HG02938 (cell line): Measurements from ENCODE around the gene CNTNAP2.
"Not testable (repeated sequence)": the region's sequence is repeated elsewhere in the genome, so short reads cannot be mapped to it uniquely, and the experiment has no call there.

Source experiments
- ATAC-seq: cut with Tn5 transposase; IDR thresholded peaks from one replicate; pipeline ENCODE4 v1.9.1; 2021; ENCODE audit warnings: mild to moderate bottlenecking, moderate library complexity; ENCODE audit not compliant: unreplicated experiment

Gene CNTNAP2

DNA sequence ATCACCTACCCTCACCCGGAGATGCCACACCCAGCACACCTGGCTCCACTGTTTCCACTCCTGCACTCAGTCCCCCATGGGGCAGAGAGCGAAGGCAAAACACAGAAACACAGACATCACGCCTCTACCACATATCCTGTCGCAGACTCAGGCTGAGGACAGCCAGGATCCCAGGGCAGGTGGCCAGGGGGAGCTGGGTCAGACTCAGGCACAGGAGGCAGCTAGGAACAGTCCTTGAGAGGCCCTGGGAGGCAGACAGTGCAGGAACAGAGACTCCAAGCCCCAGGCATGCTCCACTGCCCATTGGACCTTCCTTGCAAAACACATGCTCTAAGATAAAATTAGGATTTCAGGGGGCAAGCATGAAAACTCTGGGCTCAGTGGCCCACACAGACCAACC, 2319.5 kb downstream of the CNTNAP2 start:
- no peak for ATAC-seq

DNA sequence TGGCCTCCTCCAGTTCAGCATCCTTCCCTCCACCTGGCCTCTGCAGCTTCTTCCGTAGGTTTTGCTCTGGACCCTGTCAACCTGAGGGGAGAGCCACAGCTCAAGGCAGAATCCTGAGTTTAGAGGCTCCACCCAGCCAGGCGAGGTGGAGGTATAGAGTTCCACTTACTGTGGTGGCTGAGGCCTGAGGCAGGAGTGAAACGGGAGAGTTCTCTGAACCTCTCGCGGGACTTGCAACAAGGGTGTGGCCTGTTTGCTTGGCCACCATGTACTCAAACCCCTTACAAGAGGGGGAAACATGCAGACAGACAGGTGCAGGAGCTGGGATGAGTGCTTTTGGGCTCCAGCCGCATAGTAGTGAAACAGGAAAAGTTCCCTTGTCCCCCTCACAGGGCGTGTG, 2320.0 kb downstream of the CNTNAP2 start:
- no peak for ATAC-seq

DNA sequence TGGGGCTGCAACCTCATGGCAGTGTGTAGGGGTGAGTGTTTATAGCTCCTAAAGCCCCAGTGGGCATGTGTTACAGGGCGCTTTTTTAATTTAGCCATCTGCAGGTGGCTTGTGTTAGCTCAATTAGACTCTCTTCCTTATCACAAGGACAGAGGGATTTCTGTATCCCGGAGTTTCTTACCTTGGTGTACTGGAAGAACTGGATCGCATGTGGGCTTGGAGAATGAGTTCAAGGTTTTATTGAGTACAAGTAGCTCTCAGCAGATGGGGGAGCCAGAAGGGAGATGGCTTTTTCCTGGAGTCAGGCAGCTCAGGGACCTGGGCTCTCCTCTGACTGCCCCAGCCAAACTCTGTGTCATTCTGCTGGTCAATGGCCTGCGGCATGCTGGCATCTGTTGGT, 2320.4 kb downstream of the CNTNAP2 start:
- ATAC-seq = no peak

DNA sequence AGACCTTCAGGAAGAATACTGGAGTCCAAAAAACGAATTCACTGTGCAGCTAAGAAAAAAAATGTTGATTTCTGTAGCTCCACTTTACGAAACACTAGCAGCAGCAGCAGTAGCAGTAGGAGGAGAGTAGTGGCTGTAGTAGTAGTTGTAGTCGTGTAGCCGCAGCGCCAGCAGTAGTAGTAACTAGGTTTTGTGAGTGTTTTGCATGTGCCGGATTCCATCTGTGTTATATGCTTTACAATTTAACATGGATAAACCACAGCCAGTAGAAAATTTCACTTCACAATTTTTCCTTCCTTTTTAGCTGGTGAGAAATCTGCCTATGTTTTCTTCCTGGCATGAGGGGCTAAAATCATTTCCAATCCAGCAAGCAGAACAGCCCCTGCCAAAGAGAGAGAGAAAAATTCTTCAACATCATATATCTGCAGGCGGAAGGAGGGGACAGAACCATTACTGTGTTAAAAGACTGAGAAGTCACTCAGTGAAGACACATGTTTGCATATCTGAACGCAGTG, 2325.6 kb downstream of the CNTNAP2 start:
- ATAC-seq = no peak

DNA sequence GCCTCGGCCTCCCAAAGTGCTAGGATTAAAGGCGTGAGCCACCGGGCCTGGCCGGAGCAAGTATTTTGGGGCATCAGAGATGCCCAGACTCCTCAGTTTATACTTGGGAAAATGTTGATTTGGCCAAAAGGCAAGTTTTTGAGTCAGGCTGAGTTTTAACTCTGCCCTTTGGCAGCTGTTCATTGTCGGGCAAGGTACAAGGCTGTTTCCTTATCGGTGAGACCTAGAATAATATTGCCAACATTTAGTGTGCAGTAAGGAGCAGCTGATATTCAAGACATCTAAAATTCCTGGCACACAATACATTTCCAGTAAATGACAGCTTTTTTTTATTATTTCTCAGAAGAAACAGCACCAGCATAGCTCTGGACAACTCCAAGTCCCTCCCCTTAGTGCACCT, 2326.3 kb downstream of the CNTNAP2 start:
- no peak for ATAC-seq

DNA sequence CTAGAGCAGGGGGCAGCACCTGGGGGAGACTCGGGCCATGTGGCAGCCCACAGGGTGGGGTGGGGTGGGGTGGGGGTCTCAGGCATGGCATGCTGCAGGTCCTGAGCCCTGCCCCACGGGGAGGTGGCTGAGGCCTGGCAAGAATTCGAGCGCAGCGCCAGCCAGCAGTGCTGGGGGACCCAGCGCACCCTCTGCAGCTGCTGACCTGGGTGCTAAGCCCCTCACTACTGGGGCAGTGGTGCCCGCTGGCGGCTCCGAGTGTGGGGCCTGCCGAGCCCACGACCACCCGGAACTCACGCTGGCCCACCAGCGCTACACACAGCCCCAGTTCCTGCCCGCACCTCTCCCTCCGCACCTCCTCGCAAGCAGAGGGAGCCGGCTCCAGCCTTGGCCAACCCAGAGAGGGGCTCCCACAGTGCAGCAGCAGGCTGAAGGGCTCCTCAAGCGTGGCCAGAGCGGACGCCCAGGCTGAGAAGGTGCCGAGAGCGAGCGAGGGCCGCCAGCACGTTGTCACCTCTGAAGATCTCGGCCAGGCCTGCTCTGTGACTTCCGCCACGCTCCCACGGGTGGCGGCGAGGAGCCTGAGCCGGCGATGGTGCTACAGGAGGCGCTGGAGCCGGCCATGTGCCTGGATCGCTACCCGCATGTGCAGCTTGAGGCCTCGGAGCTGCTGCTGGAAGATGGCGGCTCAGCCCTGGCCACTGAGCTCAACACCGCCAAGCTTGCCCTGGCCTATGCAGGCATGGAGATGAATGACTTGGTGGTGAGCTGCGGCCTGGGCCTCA, 2328.9 kb downstream of the CNTNAP2 start:
- no peak for ATAC-seq

DNA sequence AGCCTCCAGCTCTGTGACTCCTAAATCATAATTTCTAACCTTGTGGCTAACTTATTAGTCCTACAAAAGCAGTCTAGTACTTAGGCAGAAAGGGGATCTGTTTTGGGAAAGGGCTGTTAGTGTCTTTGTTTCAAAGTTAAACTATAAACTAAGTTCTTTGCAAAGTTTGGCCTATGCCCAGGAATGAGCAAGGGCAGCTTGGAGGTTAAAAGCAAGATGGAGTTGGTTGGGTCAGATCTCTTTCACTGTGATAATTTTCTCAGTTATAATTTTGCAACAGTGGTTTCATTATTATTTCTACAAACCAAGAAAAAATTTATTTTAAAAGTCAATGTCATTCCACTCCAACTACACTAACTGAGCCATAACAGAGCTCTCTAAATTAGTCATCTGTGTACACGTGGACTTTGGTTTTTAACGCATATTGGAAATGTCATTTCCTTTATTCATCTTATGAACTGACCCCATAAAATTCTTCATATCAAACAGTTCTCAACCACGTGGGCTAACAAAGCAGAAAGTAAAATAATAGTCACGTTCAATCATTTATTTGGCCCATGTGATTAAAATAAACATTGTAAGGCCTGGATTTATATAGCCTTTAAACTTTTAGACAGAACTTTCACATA, 2330.7 kb downstream of the CNTNAP2 start:
- peak; percentile 97 for ATAC-seq

DNA sequence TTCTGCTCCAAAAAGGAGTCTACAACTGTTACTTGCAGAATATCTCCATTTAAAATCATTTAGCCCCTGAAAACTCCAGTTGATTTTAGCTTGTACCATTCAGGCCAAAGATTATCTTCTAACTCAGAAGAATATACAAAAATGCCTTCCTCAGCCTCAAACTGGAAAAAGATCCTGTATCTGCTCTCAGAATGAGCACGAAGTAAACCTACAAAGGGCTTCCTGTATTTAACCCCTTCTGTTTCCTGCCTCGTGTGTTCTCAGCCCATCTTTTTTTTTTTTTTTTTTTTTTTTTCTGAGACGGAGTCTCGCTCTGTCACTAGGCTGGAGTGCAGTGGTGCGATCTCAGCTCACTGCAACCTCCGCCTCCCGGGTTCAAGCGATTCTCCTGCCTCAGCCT, 2334.9 kb downstream of the CNTNAP2 start:
- ATAC-seq = not testable (repeated sequence)

DNA sequence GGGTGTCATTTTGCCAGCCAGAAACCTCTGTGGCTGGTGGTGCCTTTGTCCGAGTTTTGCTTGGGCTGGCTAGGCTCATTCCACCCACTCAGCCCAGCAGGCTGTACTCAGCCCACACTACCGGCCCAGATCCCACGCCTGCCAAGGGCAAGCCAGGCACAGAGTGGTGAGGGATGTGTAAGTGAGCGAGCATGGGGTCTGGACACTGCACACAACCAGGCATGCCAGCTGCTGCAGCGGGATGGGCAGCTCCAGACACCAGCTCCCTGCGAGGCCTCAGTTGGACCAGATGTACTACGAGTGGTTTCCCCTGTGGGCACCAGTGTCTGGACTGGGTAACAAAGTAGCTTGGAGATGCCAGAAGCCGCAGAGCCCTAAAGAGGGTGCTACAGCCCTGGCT, 2339.8 kb downstream of the CNTNAP2 start:
- ATAC-seq = no peak

DNA sequence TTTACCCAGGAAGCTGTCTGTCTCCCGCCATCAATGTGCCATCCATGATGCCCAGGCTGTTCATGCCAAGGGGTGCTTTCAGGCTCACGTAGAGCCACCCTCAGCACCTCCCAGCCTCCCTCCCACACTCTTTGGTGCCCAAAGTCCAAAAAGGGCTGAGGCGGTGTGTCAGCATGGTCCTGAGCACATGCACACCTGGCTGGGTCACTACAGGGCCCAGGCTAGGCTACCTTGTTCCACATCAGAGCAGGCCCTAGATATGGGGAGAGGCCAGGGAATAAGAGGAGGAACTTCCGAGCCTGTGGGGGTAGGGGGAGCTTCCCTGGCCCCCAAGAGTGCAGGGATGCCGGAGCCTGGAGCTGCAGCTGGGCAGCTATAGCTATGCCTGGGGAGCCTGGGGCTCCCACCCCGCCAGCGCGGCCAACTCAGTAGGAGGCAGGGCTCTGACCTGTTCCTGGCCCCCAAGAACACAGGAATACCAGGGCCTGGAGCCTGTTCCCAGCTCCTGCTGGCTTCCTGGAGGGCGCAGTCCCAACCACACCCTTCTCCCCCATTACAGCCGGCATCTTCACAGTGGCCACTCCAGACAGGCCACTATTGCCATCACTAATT, 2340.8 kb downstream of the CNTNAP2 start:
- no peak for ATAC-seq

DNA sequence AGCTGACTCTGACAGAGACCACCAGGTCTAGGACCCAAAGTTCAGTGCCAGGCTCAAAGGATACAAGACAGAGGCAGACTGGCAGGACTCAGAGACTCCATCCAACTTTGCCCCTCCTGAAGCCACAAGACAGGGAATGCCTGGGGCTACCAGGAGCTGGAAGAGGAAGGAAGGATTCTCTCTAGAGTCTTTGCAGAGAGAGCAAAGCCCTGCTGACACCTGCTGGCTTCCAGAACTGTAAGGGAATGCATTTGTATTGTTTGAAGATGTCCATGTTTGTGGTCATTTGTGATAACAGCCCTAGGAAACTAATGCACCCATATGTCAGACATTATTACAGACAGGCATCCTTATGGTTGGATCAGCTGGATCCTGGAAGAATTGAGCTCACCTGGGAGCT, 2341.7 kb downstream of the CNTNAP2 start:
- ATAC-seq = no peak

DNA sequence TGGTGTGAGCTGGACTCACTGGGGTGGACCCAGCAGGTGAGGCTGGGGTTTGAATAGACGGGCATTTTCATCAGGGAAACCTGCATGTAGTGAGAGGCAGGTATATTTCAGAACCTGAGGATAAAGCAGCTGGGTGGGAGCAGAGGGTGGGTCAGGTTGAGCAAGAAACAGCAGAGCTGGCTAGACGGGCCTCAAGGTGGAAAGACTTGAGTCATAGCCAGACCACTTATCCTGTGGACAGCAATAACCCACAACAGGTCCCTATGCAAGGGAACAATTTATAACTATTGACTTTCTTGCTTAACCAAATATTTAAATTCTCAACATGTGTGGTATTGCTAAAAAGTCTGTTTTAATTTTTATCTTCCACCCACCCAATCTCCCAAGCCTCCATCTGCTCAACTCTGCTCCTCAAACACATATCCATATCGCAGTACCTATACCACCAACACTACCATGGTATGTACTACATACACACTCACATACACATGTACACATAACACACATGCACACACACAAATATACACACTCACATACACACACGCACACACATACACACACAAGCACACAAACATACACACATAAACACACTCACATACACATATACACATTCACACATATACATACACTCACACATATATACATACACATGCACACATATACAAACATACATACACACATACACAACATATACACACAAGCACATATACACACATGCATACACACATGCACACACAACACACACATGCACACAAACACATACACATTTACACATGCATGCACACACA, 2345.0 kb downstream of the CNTNAP2 start:
- ATAC-seq = no peak

DNA sequence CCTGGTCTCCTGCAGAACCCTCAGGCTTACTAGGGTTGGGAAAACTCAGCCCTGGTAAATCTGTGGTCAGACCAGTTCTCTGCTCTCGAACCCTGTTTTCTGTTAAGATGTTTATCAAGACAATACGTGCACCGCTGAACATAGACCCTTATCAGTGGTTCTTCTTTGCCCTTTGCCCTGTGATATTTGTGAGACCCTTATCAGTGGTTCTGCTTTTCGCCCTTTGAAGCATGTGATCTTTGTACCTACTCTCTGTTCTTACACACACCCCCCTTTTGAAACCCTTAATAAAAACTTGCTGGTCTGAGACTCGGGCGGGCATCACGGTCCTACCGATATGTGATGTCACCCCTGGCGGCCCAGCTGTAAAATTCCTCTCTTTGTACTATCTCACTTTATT, 2346.2 kb downstream of the CNTNAP2 start:
- not testable (repeated sequence) for ATAC-seq

DNA sequence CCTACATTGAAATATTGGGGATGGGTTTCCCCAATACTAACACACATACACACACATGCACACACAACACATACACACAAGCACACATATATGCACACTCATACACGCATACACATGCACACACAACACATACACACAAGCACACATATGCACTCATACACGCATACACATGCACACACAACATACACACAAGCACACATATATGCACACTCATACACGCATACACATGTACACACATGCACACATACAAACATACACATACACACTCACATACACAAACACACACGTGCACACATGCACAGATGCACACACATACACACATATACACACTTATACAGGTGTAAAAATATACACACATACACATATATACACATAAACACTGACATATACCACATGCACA, 2346.6 kb downstream of the CNTNAP2 start:
- no peak for ATAC-seq

DNA sequence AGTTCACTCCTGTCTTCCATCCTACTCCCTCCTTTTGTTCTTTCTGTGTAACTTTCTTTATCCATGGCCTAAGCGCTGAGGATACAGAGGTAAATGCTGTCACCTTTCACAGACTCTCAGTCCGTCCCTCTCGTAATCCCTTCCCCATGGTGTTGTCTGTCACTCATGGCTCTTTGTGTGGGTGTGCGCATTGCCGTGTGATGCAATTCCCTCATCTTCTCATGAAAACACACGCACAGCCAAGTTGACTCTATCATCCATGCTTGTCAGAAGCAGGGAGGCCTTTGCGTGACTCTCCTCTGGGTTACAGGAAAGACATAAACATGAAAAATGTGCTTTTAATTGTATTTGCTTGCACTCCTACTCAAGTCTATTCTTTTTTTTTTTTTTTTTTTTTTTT, 2348.3 kb downstream of the CNTNAP2 start:
- no peak for ATAC-seq

DNA sequence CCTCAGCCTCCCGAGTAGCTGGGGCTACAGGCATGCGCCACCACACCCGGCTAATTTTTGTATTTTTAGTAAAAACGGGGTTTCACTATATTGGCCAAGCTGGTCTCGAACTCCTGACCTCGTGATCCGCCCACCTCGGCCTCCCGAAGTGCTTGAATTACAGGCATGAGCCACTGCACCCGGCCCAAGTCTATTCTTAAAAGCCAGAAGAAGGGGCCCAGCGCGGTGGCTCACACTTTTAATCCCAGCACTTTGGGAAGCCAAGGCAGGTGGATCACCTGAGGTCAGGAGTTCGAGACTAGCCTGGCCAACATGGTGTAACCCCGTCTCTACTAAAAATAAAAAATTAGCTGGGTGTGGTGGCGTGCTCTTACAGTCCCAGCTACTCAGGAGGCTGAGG, 2348.8 kb downstream of the CNTNAP2 start:
- not testable (repeated sequence) for ATAC-seq

DNA sequence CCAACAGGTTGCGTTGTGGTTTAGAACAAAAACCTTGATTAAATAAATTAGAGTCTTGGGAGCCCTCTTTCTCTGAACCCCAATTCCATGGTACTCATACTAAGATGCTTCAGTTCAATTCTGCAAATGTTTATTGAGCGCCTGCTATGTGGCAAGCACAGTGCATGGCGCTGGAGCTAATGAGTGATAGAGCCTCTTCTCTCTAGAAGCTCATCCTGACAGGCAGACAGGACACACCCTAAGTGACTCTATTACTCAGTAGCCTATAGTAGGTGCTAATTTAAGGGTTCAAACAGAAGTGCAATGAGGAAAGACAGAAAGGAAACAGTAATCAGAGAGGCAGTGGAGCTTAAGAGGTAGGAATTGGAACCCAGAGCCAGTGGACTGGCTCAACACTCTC, 2349.5 kb downstream of the CNTNAP2 start:
- ATAC-seq = no peak

DNA sequence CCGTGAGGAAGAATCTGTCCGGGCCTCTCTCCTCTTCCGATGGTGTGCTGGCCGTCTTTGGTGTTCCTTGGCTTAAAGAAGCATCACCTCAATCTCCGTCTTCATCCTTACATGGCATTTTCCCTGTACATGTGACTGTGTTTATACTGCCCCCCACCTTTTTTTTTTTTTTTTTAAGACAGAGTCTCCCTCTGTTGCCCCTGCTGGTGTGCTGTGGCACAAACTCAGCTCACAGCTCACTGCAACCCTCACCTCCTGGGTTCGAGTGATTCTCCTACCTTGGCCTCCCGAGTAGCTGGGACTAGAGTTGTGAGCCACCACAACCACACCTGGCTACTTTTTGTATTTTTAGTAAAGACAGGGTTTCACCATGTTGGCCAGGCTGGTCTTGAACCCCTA, 2352.1 kb downstream of the CNTNAP2 start:
- ATAC-seq = no peak
